ENCODE results near the gene SERPINH1. TPM values are rescaled to one million over a fixed set of nuclear protein-coding genes. Genes with fewer than 3 reads are reported as not detected.

The SERPINH1 gene
- total and polyA plus RNA-seq, 7 donors = 11.6 to 43.3 (median 28.8) TPM

GRCh38 chr11:75563978-75564552 is 2.0 kb downstream of the SERPINH1 start:
- WGBS, 3 donors = 26 to 33% (median 31%) methylated on average over 9 of the region's 9 CpGs
- Histone ChIP-seq H3K4me1 (peaks cover 35% of the 10 kb centered on the region), H3K9me3 (no peaks in the 10 kb centered on the region), H3K27ac (peak overlapping the region; percentile 100), H3K4me3 (peak overlapping the region; percentile 99), H3K36me3 (ENCODE audit: insufficient read depth in 1 of 2, low read depth in 1 of 2) (peaks cover 5 to 31% of the 10 kb centered on the region in 2 donors), H3K27me3 (ENCODE audit: insufficient read depth in 3 of 3, low read length in 2 of 3) (no peaks in the 10 kb centered on the region)
- DNase-seq (peak; percentile 78 to 80), ATAC-seq (peak in 3 of 4 donors; percentile 16 to 36 (median 22))
- TF ChIP-seq, protein P1, sequence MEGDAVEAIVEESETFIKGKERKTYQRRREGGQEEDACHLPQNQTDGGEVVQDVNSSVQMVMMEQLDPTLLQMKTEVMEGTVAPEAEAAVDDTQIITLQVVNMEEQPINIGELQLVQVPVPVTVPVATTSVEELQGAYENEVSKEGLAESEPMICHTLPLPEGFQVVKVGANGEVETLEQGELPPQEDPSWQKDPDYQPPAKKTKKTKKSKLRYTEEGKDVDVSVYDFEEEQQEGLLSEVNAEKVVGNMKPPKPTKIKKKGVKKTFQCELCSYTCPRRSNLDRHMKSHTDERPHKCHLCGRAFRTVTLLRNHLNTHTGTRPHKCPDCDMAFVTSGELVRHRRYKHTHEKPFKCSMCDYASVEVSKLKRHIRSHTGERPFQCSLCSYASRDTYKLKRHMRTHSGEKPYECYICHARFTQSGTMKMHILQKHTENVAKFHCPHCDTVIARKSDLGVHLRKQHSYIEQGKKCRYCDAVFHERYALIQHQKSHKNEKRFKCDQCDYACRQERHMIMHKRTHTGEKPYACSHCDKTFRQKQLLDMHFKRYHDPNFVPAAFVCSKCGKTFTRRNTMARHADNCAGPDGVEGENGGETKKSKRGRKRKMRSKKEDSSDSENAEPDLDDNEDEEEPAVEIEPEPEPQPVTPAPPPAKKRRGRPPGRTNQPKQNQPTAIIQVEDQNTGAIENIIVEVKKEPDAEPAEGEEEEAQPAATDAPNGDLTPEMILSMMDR (IDR thresholded peaks at IDR 0.05) = peak; percentile 38
- intact Hi-C loops (cut with DNase I) = loop anchor here in 1 of 2 donors (10.0 kb wide), 1 partner anchor 141 kb away; no protein-coding TSS in a partner anchor

DNA sequence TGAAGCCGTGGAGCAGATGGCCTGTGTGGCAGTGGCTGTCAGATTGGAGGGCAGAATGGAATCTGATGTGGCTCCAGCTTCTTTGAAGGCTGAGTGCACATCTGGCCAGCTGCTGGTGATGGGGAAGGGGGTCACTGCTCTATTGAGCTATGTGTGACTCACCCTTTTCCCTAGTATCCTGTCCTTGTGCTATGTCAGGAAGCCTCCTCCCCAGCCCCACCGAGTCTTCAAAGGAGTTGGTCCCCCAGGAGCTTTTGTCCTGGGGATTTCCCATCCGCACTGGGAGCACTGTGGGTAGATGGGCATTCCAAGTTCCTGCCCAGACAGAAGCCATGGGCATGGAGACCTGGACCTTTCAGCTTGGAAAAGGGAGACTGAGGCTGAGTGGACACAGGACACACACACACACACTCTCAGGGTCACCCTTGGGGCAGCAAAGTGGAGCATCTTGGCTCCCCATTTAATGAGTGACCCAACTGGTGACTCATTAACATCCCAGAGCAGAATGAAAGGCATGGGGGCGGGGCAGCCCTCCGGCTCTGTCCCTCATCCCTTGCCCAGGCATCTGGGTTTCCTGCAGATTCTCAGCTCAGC is 3.3 kb downstream of the SERPINH1 start:
- H3K4me3 ChIP-seq = peak overlapping the region; percentile 99
- 41 to 44% (median 44%) methylated on average over 5 of the region's 5 CpGs for WGBS, 3 donors
- intact Hi-C loops (cut with DNase I) = loop anchor here in 1 of 2 donors (10.0 kb wide), 1 partner anchor 139 kb away; no protein-coding TSS in a partner anchor
- ATAC-seq (peak; percentile 41 to 63 (median 52)), DNase-seq (peak; percentile 77 to 83)
- TF ChIP-seq, protein P1 (IDR thresholded peaks at IDR 0.05) = no peak
- H3K4me1 ChIP-seq = peaks cover 27% of the 10 kb centered on the region
- peak overlapping the region; percentile 100 for H3K27ac ChIP-seq
- no peaks in the 10 kb centered on the region for H3K27me3 ChIP-seq (ENCODE audit: insufficient read depth in 3 of 3, low read length in 2 of 3)
- no peaks in the 10 kb centered on the region for H3K9me3 ChIP-seq
- H3K36me3 ChIP-seq (ENCODE audit: insufficient read depth in 1 of 2, low read depth in 1 of 2) = peaks cover 5 to 44% of the 10 kb centered on the region in 2 donors

DNA sequence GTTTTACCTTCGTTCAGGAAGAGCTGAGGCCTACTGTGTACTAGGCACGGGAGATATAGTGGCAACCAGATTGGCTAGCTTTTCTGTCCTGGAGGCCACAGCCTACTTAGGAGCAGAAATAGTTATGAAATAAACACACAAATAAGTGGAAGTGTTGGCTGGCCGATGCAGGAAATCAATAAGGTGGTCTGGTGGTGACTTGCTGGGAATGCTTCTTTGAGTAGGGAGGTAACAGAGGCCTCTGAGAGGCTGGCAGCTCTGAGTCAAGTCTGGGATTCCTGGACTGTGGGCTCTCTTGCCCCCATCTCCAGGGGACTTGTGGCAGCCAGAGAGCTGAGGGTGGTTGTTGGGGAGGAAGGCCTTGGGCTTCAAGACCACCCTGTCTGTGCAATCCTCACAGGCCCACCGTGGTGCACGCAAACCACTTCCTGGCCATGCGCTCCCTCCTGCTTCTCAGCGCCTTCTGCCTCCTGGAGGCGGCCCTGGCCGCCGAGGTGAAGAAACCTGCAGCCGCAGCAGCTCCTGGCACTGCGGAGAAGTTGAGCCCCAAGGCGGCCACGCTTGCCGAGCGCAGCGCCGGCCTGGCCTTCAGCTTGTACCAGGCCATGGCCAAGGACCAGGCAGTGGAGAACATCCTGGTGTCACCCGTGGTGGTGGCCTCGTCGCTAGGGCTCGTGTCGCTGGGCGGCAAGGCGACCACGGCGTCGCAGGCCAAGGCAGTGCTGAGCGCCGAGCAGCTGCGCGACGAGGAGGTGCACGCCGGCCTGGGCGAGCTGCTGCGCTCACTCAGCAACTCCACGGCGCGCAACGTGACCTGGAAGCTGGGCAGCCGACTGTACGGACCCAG is 4.1 kb downstream of the SERPINH1 start:
- 77 to 83% (median 77%) methylated on average over 40 to 43 of the region's 43 CpGs for WGBS, 3 donors
- H3K27me3 ChIP-seq (ENCODE audit: insufficient read depth in 3 of 3, low read length in 2 of 3) = no peaks in the 10 kb centered on the region
- peak overlapping the region; percentile 100 for H3K27ac ChIP-seq
- H3K4me3 ChIP-seq = peak overlapping the region; percentile 99
- H3K9me3 ChIP-seq = no peaks in the 10 kb centered on the region
- peaks cover 27% of the 10 kb centered on the region for H3K4me1 ChIP-seq
- TF ChIP-seq, protein P1 (IDR thresholded peaks at IDR 0.05) = no peak
- no peak for DNase-seq
- intact Hi-C loops (cut with DNase I) = loop anchor here in 1 of 2 donors (10.0 kb wide), 1 partner anchor 139 kb away; no protein-coding TSS in a partner anchor
- peaks cover 6 to 52% of the 10 kb centered on the region in 2 donors for H3K36me3 ChIP-seq (ENCODE audit: insufficient read depth in 1 of 2, low read depth in 1 of 2)
- ATAC-seq = no peak

DNA sequence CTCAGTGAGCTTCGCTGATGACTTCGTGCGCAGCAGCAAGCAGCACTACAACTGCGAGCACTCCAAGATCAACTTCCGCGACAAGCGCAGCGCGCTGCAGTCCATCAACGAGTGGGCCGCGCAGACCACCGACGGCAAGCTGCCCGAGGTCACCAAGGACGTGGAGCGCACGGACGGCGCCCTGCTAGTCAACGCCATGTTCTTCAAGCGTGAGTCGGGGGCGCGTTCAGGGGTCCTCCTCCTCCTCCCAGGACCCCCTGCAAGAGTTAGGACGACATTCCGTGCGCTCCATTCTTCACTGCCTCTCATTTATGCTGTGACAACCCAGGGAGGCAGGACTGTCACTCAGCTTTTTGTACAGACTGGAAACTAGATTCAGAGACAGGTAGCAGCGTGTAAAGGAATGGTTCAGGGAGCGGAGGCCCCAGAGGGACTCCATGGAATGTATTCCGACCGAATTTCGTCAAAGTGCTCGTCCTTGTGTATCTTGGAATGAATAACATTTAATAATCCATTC is 4.8 kb downstream of the SERPINH1 start:
- H3K27ac ChIP-seq = no peak overlapping the region
- peaks cover 27% of the 10 kb centered on the region for H3K4me1 ChIP-seq
- H3K27me3 ChIP-seq (ENCODE audit: insufficient read depth in 3 of 3, low read length in 2 of 3) = no peaks in the 10 kb centered on the region
- ATAC-seq (no peak), DNase-seq (no peak)
- TF ChIP-seq, protein P1 (IDR thresholded peaks at IDR 0.05) = no peak
- no peak overlapping the region for H3K4me3 ChIP-seq
- 89 to 90% (median 90%) methylated on average over 33 to 34 of the region's 34 CpGs for WGBS, 3 donors
- H3K9me3 ChIP-seq = no peaks in the 10 kb centered on the region
- intact Hi-C loops (cut with DNase I) = loop anchor here in 1 of 2 donors (10.0 kb wide), 1 partner anchor 138 kb away; no protein-coding TSS in a partner anchor
- peaks cover 13 to 59% of the 10 kb centered on the region in 2 donors for H3K36me3 ChIP-seq (ENCODE audit: insufficient read depth in 1 of 2, low read depth in 1 of 2)

Measured in psoas muscle (tissue), 8 donors.